HAP-1 (cell line): Measurements from ENCODE around the gene SPATA21.

Experiments
- DNase-seq, 2 experiments: peaks; one replicate each; pipeline ENCODE4 v3.0.0-alpha.2; 2016 to 2020; ENCODE audit warnings: low spot score in 2 of 2
- H3K27me3 ChIP-seq: fragments of 250-450 bp; sonication (Bioruptor Pico); 2 replicates; pipeline ENCODE4 v1.5.1; 2020; ENCODE audit warnings: low read depth, mild to moderate bottlenecking, moderate library complexity
- H3K36me3 ChIP-seq: fragments of 250-450 bp; sonication (Bioruptor Pico); replicated peaks from 2 replicates; pipeline ENCODE4 v1.5.1; 2020; ENCODE audit warnings: mild to moderate bottlenecking
- H3K4me1 ChIP-seq: fragments of 250-450 bp; sonication (Bioruptor Pico); 2 replicates; pipeline ENCODE4 v1.5.1; 2020; ENCODE audit warnings: mild to moderate bottlenecking
- H3K4me3 ChIP-seq: fragments of 250-450 bp; sonication (Bioruptor Pico); 2 replicates; pipeline ENCODE4 v1.5.1; 2020; ENCODE audit warnings: mild to moderate bottlenecking, moderate library complexity
- H3K9me3 ChIP-seq: fragments of 250-450 bp; sonication (Bioruptor Pico); 2 replicates; pipeline ENCODE4 v1.5.1; 2020; ENCODE audit warnings: mild to moderate bottlenecking, moderate library complexity
- in situ Hi-C: fragments of 300-500 bp; cut with MboI; formaldehyde crosslinking; loops from 3 replicates; pipeline ENCODE4 v1.14.3; 2020; ENCODE audit warnings: low sequenced_read_pairs, inconsistent platforms, mixed read lengths

SPATA21 gene

DNA sequence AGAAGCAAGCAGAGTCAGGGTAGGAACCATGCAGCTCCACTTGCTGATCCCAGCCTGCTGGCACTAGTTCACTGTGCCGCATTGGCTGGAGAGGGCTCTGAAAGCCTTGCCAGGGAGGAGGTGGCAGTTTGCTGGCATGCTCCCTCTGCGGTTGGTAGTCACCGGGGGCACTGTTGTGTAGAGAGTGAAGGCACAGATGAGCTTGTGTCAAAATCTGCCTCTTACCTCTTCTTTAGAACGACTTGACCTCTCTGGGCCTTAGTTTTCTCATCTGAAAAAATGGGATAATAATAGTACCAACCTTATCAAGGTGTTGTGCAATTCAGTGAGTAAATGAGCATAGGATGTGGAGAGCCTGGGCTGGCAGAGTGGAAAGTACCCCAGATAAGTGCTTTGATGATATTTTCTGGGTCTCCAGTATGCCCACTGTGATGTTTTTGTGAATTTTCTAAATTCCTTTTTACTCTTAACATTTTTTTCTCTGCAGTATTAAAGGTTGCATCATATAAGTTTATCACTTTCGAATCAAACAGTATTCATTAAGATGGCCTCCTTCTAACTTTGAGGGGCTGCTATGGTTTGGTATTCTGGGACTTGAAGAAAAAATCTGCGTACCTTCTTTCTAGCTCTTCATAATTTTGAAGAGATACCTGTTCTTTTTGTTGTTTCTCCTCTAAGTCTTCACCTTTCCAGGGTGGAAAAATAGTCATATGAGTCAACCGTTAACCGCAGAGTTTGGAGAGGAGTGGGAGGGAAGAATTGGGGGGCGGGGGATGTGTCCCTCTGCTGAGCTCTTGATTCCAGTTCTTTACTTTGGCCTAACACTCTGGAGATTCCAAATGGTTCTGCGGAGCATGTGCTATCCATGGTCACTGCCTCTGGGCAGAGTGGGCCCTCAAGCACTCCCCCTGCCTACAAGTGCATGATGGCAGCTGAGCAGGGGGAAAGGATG lies 43.4 kb downstream of the SPATA21 start:
- Histone ChIP-seq H3K4me1 (no peaks in the 10 kb centered on the region), H3K36me3 (peaks cover 41% of the 10 kb centered on the region), H3K9me3 (no peaks in the 10 kb centered on the region), H3K27me3 (no peaks in the 10 kb centered on the region), H3K4me3 (no peak overlapping the region)
- DNase-seq: no peak
- in situ Hi-C loops: no loop called here

DNA sequence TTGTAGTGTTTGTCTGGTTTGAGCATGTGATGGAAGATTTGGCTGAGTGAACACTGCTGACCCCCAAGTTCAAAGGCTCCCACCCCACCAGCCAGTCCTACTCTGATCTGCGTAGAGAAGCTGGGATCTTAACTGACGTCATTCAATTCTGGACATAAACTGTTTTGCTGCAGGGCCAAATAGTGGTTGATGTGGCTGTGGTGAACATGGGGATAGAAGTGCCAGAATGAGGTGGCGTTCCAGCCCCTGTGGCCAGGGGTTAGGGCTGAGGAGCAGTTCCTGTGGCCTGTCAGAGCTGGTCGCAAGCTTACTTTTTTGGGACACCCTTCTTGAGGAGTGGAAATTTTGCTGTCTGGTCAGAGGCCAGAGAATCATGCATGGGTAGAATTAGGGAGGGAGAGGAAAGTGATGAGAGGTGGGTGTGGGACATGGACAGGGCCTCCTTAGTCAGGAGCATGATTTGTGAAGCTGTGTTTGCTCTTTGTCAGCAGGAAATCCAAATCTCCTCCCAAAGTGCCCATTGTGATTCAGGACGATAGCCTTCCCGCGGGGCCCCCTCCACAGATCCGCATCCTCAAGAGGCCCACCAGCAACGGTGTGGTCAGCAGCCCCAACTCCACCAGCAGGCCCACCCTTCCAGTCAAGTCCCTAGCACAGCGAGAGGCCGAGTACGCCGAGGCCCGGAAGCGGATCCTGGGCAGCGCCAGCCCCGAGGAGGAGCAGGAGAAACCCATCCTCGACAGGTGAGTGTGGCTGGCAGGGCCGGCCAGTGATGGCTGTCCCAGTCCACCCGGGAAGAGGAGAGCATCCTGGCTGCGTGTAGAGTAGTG lies 44.3 kb downstream of the SPATA21 start:
- no peak for DNase-seq
- in situ Hi-C loops: no loop called here
- H3K36me3 ChIP-seq: peaks cover 38% of the 10 kb centered on the region
- H3K9me3 ChIP-seq: no peaks in the 10 kb centered on the region
- H3K4me3 ChIP-seq: no peak overlapping the region
- H3K4me1 ChIP-seq: no peaks in the 10 kb centered on the region
- H3K27me3 ChIP-seq: no peaks in the 10 kb centered on the region

DNA sequence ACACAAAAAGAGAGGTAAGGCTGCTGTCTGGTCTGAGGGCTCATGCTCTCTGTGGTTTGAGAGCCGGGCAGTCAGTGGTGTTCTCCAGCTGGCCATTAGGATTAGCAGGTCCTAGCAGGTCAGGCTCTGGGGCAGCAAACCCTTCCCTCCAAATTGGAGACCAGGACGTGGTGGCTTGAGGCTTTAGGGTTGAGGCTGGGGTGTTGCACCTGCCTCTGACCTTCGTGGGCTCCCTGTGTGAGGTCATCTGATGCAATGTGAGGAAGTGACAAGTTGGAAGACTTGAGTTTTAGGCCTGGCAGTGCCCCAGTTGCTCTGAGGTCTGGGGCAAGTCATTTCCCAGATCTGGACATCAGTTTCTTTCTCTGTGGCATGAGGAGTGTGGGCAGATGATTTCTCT lies 45.8 kb downstream of the SPATA21 start:
- in situ Hi-C loops: no loop called here
- Histone ChIP-seq H3K9me3 (no peaks in the 10 kb centered on the region), H3K4me1 (no peaks in the 10 kb centered on the region), H3K4me3 (no peak overlapping the region), H3K27me3 (no peaks in the 10 kb centered on the region), H3K36me3 (peaks cover 28% of the 10 kb centered on the region)
- no peak for DNase-seq

DNA sequence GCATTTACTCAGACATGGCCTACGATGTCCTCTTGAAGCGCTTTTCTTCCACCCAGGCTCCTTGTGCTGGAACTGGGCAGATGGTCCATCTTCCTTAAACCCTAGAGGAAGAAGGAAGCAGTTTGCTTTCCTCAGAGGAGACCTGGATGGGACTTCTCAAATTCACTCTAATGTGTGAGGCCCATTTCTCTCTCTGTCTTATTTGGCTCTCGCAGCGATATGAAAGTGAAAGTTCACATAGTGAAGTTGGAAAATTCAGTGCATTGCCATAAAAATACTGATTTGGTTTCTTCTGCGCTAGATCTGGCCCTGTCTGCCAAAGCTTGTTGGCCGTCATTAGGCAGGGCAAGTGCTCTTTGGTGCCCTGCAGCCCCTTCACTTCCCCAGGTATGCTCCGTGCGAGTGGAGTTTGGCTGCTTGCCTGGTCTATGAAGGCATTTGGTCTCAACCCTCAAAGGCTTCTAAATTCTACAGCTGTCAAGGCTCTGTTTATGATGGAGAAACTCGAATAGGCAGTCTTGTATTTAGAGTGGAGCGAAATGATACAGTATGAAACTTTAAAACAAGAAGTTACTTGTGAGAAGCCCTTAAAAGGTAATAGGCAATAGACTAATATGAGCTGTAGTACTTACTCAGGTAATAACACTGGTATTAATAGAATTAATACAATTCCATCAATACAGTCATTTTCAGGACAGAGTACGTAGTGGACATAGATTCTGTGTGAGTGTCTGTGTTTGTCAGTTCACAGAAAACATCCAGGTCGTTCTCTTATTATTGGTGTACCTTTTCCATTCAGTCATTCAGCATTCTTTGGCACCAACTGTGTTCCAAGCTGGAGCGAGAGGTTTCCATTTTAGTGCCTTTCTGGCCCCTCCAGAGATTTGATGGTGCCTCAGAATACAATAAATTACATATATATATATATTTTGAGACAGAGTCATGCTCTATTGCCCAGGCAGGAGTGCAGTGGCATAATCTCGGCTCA lies 49.7 kb downstream of the SPATA21 start:
- H3K9me3 ChIP-seq: no peaks in the 10 kb centered on the region
- no peaks in the 10 kb centered on the region for H3K27me3 ChIP-seq
- no peaks in the 10 kb centered on the region; the same call in 1 of the 2 replicates for H3K36me3 ChIP-seq
- DNase-seq: no peak
- no peaks in the 10 kb centered on the region for H3K4me1 ChIP-seq
- no peak overlapping the region for H3K4me3 ChIP-seq
- in situ Hi-C loops: no loop called here

DNA sequence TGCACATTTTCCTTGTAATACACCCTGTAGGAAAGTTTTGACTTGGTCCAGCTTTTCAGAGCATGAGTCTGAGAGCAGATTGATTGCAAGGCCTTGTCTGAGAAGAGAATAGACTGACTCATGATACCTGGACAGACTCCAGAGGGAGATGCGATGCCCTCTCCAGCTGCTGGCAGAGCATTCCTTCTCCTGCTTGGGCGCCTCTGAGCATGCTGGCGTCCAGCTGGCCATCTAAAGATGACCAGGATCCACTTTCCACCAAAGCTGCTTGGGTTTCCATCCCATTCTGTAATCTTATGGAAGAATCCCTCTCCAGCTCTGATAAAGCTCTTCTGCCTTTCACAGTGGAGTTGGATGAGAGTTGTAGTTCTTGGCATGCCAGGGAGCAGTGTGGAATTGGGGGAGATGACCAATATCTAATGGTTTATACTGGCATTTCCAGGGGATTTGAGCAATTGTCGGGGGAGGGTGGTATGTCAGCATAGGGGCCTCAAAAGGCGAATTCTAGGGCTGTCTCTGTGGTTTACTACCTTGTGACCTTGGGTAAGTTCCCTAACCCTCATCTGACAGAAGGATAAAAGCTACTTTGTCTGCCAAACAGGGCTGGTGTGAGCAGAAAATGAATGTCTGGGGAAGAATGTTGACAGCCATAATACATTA lies 50.6 kb downstream of the SPATA21 start:
- H3K27me3 ChIP-seq: no peaks in the 10 kb centered on the region
- no peak overlapping the region for H3K4me3 ChIP-seq
- no peak for DNase-seq
- in situ Hi-C loops: no loop called here
- H3K36me3 ChIP-seq: no peaks in the 10 kb centered on the region; the same call in 1 of the 2 replicates
- no peaks in the 10 kb centered on the region for H3K9me3 ChIP-seq
- H3K4me1 ChIP-seq: no peaks in the 10 kb centered on the region

DNA sequence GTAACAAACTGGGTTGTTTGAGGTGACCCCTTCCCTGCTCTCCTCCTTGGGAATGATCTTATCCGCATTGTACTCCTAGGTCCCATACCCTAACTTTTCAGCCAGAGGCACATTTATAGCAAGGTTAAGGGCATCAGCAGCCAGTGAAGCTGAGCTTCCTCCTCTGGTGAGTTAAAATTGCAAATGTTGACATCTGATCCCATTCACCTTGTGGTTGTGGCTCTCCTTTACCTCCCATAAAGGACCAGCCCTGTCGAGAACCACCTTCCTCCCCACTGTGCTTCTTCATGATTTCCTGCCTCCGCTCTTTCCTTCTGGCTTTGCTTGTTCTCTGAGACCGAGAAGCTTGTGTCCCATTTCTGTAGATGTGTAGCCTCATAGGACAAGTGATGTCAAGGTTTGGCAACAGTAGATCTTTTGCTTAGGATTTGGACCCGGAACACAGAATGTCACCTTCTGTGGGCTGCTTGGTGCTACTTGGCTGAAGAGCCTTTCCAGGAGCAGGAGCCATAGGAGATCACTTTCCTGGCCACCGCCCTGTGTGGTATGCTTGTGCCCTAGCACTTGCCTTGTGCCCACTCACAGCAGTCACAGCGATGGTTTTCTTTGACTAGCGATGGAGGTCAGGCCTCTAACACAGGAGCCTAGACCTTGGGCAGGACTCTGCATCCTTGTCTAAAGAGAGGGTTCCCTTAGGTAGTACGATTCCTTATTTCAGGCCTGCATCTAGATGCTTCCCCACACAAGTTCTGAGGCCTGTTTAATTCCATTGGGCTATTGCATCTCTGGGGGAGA lies 51.4 kb downstream of the SPATA21 start:
- Histone ChIP-seq H3K4me3 (no peak overlapping the region), H3K27me3 (no peaks in the 10 kb centered on the region), H3K4me1 (no peaks in the 10 kb centered on the region), H3K36me3 (no peaks in the 10 kb centered on the region; the same call in 1 of the 2 replicates), H3K9me3 (no peaks in the 10 kb centered on the region)
- DNase-seq: no peak
- in situ Hi-C loops: no loop called here

DNA sequence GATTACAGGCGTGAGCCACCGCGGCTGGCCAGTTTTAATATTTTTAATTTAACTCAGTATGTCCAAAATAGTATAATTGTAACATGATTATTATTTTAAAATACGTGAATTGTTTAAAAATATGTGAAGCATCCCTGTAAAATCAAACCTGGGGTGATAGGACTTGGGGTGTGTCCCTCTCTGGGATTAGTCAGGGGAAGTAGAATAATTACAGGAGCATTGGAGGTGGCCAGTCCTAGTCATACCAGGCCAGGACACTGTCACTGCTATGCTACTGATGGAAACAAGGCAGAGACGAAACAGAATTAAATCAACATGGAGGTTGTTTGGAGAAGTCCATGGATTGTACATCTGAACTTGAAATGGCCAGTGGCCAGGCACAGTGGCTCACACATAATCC lies 53.3 kb downstream of the SPATA21 start:
- H3K27me3 ChIP-seq: no peaks in the 10 kb centered on the region
- no peaks in the 10 kb centered on the region for H3K4me1 ChIP-seq
- no peaks in the 10 kb centered on the region for H3K9me3 ChIP-seq
- no peak overlapping the region for H3K4me3 ChIP-seq
- no peaks in the 10 kb centered on the region; the same call in 1 of the 2 replicates for H3K36me3 ChIP-seq
- no peak for DNase-seq
- in situ Hi-C loops: no loop called here

DNA sequence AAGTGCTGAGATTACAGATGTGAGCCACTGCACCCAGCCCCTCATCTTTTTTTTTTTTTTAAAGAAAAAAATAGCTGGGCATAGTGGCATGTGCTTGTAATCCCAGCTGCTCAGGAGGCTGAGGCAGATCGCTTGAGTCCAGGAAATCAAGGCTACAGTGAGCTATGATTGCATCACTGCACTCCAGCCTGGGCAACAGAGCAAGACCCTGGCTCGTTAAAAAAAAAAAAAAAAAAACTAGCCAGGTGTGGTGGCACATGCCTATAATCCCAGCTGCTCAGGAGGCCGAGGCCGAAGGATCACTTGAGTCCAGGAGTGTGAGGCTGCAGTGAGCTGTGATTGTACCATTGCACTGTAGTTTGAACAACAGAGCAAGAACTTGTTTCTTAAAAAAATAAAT lies 56.4 kb downstream of the SPATA21 start:
- Histone ChIP-seq H3K9me3 (no peaks in the 10 kb centered on the region), H3K4me3 (no peak overlapping the region), H3K4me1 (peaks cover 5% of the 10 kb centered on the region), H3K27me3 (no peaks in the 10 kb centered on the region), H3K36me3 (no peaks in the 10 kb centered on the region; the same call in 1 of the 2 replicates)
- in situ Hi-C loops: no loop called here
- no peak for DNase-seq

DNA sequence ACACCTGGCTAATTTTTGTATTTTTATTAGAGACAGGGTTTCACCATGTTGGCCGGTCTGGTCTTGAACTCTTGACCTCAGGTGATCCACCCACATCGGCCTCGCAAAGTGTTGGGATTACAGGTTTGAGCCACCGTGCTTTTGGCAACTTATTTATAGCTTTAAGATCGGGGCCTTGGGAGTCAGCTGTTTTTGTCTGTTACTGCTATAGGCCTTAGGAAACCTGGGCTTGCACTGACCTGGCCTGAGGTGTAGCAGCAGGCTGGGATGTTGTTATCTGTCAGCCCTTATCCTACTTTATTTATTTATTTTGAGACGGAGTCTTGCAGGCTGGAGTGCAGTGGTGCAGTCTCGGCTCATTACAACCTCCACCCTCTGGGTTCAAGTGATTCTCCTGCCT lies 58.8 kb downstream of the SPATA21 start:
- no peaks in the 10 kb centered on the region; the same call in 1 of the 2 replicates for H3K36me3 ChIP-seq
- peaks cover 18% of the 10 kb centered on the region for H3K4me1 ChIP-seq
- in situ Hi-C loops: no loop called here
- H3K27me3 ChIP-seq: no peaks in the 10 kb centered on the region
- H3K4me3 ChIP-seq: no peak overlapping the region
- no peaks in the 10 kb centered on the region for H3K9me3 ChIP-seq
- no peak for DNase-seq

DNA sequence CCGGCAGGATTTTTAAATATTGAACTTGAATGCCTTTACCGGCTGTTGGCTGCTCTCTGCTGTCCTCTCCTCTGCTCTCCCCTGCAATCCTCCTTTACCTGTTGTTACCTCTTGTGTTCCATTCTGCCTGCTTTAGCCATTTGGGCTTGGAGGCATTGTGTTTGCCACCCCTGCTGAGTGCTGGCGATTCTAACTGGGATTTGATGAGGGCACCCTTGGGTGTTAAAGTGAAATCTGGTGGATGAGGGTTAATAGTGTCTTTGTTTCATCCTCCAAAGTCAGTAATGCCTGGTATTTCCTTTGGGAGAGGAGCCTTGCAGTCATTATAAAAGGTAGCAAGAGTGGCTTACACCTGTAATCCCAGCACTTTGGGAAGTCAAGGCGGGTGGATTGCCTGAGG lies 60.3 kb downstream of the SPATA21 start:
- Histone ChIP-seq H3K4me1 (peaks cover 18% of the 10 kb centered on the region), H3K36me3 (no peaks in the 10 kb centered on the region; the same call in 1 of the 2 replicates), H3K4me3 (no peak overlapping the region), H3K9me3 (no peaks in the 10 kb centered on the region), H3K27me3 (no peaks in the 10 kb centered on the region)
- in situ Hi-C loops: no loop called here
- no peak for DNase-seq

DNA sequence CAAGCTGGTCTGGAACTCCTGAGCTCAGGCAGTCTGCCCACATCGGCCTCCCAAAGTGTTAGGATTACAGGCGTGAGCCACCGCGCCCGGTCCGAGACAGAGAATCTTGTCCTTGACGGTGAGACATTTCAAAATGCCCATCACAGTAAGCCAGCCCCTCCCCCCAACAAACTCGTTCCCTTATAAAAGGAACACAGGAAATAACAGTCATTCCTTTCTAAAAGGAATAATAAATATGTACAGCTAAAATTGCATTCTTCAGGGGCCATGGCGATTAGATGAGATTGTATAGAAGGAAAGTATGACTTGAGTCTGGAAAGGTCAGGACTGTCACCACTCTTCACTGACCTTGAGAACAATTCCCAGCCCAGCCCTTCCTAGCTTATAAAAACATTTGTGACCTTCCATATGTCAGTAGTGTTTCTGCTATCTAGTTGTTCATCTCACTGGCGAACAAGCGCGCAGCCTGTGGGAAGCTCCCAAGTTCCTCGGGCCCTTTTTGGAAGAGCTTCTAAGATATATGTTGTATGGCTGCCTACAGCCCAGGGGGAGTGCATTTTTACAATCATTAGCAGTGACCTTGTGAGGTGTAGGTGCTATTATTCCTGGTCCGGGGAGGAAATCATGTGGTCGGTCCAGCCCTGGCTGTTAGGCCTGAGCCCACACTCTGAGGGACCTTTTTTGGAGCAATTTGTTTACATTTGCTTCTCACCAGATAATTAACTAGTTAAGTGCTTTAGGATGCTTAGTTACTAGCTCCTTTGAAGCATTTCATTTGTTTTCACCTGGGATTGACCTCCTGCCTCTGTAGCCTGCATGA lies 61.5 kb downstream of the SPATA21 start:
- peaks cover 18% of the 10 kb centered on the region for H3K4me1 ChIP-seq
- H3K36me3 ChIP-seq: no peaks in the 10 kb centered on the region; the same call in 1 of the 2 replicates
- H3K9me3 ChIP-seq: no peaks in the 10 kb centered on the region
- no peak overlapping the region for H3K4me3 ChIP-seq
- peak; percentile 19 to 48 for DNase-seq
- in situ Hi-C loops: no loop called here
- H3K27me3 ChIP-seq: no peaks in the 10 kb centered on the region
